ENCODE results near the gene MRGPRX3.

Gene MRGPRX3

GRCh38 chr11:18151581-18151980, 19.2 kb downstream of the MRGPRX3 start:
- DNase-seq (ENCODE audit: low read depth in 2 of 3, low spot score in 2 of 3): no peak

GRCh38 chr11:18168372-18168771, 36.0 kb downstream of the MRGPRX3 start:
- no peak for DNase-seq (ENCODE audit: low read depth in 2 of 3, low spot score in 2 of 3)

GRCh38 chr11:18171377-18172000, 39.1 kb downstream of the MRGPRX3 start:
- no peak for DNase-seq (ENCODE audit: low read depth in 2 of 3, low spot score in 2 of 3)

GRCh38 chr11:18172666-18173065, 40.3 kb downstream of the MRGPRX3 start, which contains the start of gene MRGPRX4:
Gene MRGPRX4, plus strand, starts transcription at chr11:18172837. Its CDS starts 420 bp downstream, at chr11:18173257.
- DNase-seq (ENCODE audit: low read depth in 2 of 3, low spot score in 2 of 3): no peak

- no peak for DNase-seq (ENCODE audit: low read depth in 2 of 3, low spot score in 2 of 3)
Observed at GRCh38 chr11:18173225-18173866, 41.0 kb downstream of the MRGPRX3 start.
